K562 (cell line): ENCODE data around the gene RANBP3. TPM values are rescaled to one million over a fixed set of nuclear protein-coding genes. Genes with fewer than 3 reads are reported as not detected.

Source experiments
- ATAC-seq: fragments of 200-7000 bp; cut with Tn5 transposase; 3 replicates; pipeline ENCODE4 v1.9.1; 2020; ENCODE audit warnings: moderate library complexity
- BruUV-seq: library from RNA; stranded (reverse); fragments of 400-500 nt; replicated peaks from 2 replicates; lab custom pipeline; 2021; lab: Mats Ljungman, UMichigan
- CTCF ChIA-PET: fragments of 300-600 bp; formaldehyde crosslinking; extraction: SDS; loops from one replicate; lab custom pipeline; 2021; ENCODE audit warnings: low intra/inter-chr PET ratio; lab: Yijun Ruan, JAX
- POLR2A ChIA-PET: fragments of 300-600, 350-650 bp; sonication (Branson Sonifier 250); formaldehyde crosslinking; extraction: SDS; loops from one replicate; lab custom pipeline; 2021; ENCODE audit warnings: antibody characterized with exemption, inconsistent platforms; lab: Yijun Ruan, JAX
- DNase-seq, 4 experiments: peaks; one replicate each; pipeline versions ENCODE4 v3.0.0 to v3.0.0-alpha.2; 2011 to 2018; ENCODE audit warnings: low spot score in 3 of 4, mixed read lengths in 3 of 4; ENCODE audit errors: extremely low read depth in 1 of 4
- FAIRE-seq: peaks from 2 replicates; lab custom pipeline; 2011; peaks lifted over from hg19 to GRCh38; lab: Jason Lieb, UNC
- H2AFZ ChIP-seq: 2 replicates; pipeline ENCODE4 v1.6.0; 2011; ENCODE audit warnings: low read depth, low read length, control low read depth, inconsistent platforms
- H3K27ac ChIP-seq: fragments of 200-600 bp; 3 replicates; pipeline ENCODE4 v1.8.0; 2011; ENCODE audit warnings: low read depth, mild to moderate bottlenecking, control low read depth, inconsistent platforms, low read length, moderate library complexity, mixed read lengths; ENCODE audit errors: extremely low read depth
- H3K27me3 ChIP-seq, 2 experiments: fragments of 300-600 bp in 1 of 2; 2 replicates in 1 of 2; 3 replicates in 1 of 2; pipeline versions ENCODE4 v1.6.0 to v1.8.0; 2011; ENCODE audit warnings: inconsistent platforms in 2 of 2, low read length in 2 of 2, mild to moderate bottlenecking in 1 of 2, mixed read lengths in 1 of 2, moderate library complexity in 1 of 2; ENCODE audit not compliant: control insufficient read depth in 2 of 2, insufficient read depth in 2 of 2
- H3K36me3 ChIP-seq: fragments of 300-600 bp; 3 replicates; pipeline ENCODE4 v1.8.0; 2011; ENCODE audit warnings: mild to moderate bottlenecking, low read length, inconsistent platforms; ENCODE audit not compliant: control insufficient read depth, insufficient read depth
- H3K4me1 ChIP-seq, 2 experiments: fragments of 200-600 bp in 1 of 2; replicated peaks in 1 of 2; 2 replicates in 1 of 2; 3 replicates in 1 of 2; pipeline versions ENCODE4 v1.5.1 to v1.8.0; 2011; ENCODE audit warnings: inconsistent platforms in 2 of 2, low read length in 2 of 2, mild to moderate bottlenecking in 1 of 2, mixed read lengths in 1 of 2, moderate library complexity in 1 of 2; ENCODE audit not compliant: control insufficient read depth in 2 of 2, insufficient read depth in 2 of 2
- H3K4me2 ChIP-seq: 2 replicates; pipeline ENCODE4 v1.6.1; 2011; ENCODE audit warnings: low read length, control low read depth, inconsistent platforms, mixed read lengths; ENCODE audit not compliant: insufficient read depth
- H3K4me3 ChIP-seq: fragments of 200-600 bp; sonication (generic), shearing (Covaris generic); 2 replicates; pipeline ENCODE4 v1.5.1; 2016; ENCODE audit warnings: control low read depth, inconsistent platforms
- H3K79me2 ChIP-seq: fragments of 200-600 bp; 3 replicates; pipeline ENCODE4 v1.8.0; 2011; ENCODE audit warnings: low read length, inconsistent platforms; ENCODE audit not compliant: control insufficient read depth, insufficient read depth
- H3K9ac ChIP-seq, 2 experiments: 2 replicates each; pipeline versions ENCODE4 v1.6.0 to v1.6.1; 2011; ENCODE audit warnings: low read depth in 2 of 2, low read length in 2 of 2, control low read depth in 1 of 2, inconsistent platforms in 1 of 2, mild to moderate bottlenecking in 1 of 2, mixed read lengths in 1 of 2; ENCODE audit not compliant: insufficient read depth in 1 of 2
- H3K9me1 ChIP-seq: one replicate; pipeline ENCODE4 v1.6.0; 2011; ENCODE audit warnings: inconsistent platforms, mild to moderate bottlenecking, low read length, moderate library complexity; ENCODE audit not compliant: control insufficient read depth, insufficient read depth
- H3K9me3 ChIP-seq: replicated peaks from 2 replicates; pipeline ENCODE4 v1.5.1; 2011; ENCODE audit warnings: low read depth, low read length, inconsistent platforms; ENCODE audit not compliant: control insufficient read depth, insufficient read depth
- H4K20me1 ChIP-seq: replicated peaks from 2 replicates; pipeline ENCODE4 v1.6.1; 2011; ENCODE audit warnings: low read length, inconsistent platforms, mixed read lengths; ENCODE audit not compliant: control insufficient read depth, insufficient read depth
- ATF1 ChIP-seq, 2 experiments: fragments of 450-650 bp in 1 of 2; IDR thresholded peaks; 2 replicates each; pipeline ENCODE4 v1.6.1; 2016; ENCODE audit warnings: missing compliant biosample characterization in 1 of 2, missing genetic modification characterization in 1 of 2
- CTBP1 ChIP-seq: fragments of 450-650 bp; IDR thresholded peaks from 2 replicates; pipeline ENCODE4 v1.6.1; 2016; ENCODE audit warnings: borderline replicate concordance
- ERF ChIP-seq: fragments of 450-650 bp; formaldehyde crosslinking; IDR thresholded peaks from 2 replicates; pipeline ENCODE4 v1.4.0; 2020; ENCODE audit warnings: mild to moderate bottlenecking, mixed read lengths
- HMGN3 ChIP-seq: IDR thresholded peaks from 2 replicates; pipeline ENCODE4 v1.6.1; 2011; ENCODE audit warnings: borderline replicate concordance, low read depth, mild to moderate bottlenecking, mixed read lengths, low read length; ENCODE audit not compliant: insufficient read length; ENCODE audit errors: extremely low read depth
- KDM5B ChIP-seq: fragments of 200-600 bp; sonication (generic); IDR thresholded peaks from 2 replicates; pipeline ENCODE4 v1.6.1; 2012; ENCODE audit warnings: low read depth, mild to moderate bottlenecking, moderate library complexity, low read length, control low read depth, inconsistent platforms; ENCODE audit not compliant: insufficient replicate concordance
- MYNN ChIP-seq, 2 experiments: sonication (generic); formaldehyde crosslinking in 1 of 2; IDR thresholded peaks; 2 replicates each; pipeline versions ENCODE4 v1.5.0 to v1.6.1; 2016 to 2020; ENCODE audit warnings: antibody characterized with exemption in 1 of 2, missing genetic modification reagents in 1 of 2
- NCOR1 ChIP-seq: fragments of 450-650 bp; IDR thresholded peaks from 2 replicates; pipeline ENCODE4 v1.6.1; 2016; ENCODE audit warnings: mild to moderate bottlenecking, moderate library complexity
- PCBP1 ChIP-seq: fragments of 200-400 bp; formaldehyde crosslinking; IDR thresholded peaks from 2 replicates; pipeline ENCODE4 v1.6.1; 2018; ENCODE audit warnings: mild to moderate bottlenecking, low read depth, low read length; ENCODE audit not compliant: poor library complexity, severe bottlenecking
- POLR2A ChIP-seq: fragments of 450-650 bp; conservative IDR thresholded peaks from 2 replicates; pipeline ENCODE4 v1.6.1; 2016
- POLR2B ChIP-seq: fragments of 450-650 bp; IDR thresholded peaks from 2 replicates; pipeline ENCODE4 v1.6.1; 2018; ENCODE audit warnings: low read depth; ENCODE audit not compliant: partially characterized antibody
- PTBP1 ChIP-seq: fragments of 200-400 bp; formaldehyde crosslinking; IDR thresholded peaks from 2 replicates; pipeline ENCODE4 v1.6.1; 2017; ENCODE audit warnings: low read depth, low read length
- SIRT6 ChIP-seq: IDR thresholded peaks from one replicate; pipeline ENCODE4 v1.6.1; 2012; ENCODE audit warnings: low read depth, mild to moderate bottlenecking, control low read depth, inconsistent platforms, low read length, moderate library complexity
- SMC3 ChIP-seq: conservative IDR thresholded peaks from 2 replicates; pipeline ENCODE4 v1.6.1; 2011; ENCODE audit warnings: low read depth, low read length, improper control_type of control experiment; ENCODE audit not compliant: insufficient read depth
- SNIP1 ChIP-seq: fragments of 450-650 bp; IDR thresholded peaks from 2 replicates; pipeline ENCODE4 v1.7.1; 2017; ENCODE audit warnings: low read depth, mild to moderate bottlenecking
- SUPT5H ChIP-seq: fragments of 450-650 bp; IDR thresholded peaks from 2 replicates; pipeline ENCODE4 v1.6.1; 2016
- ZBTB7A ChIP-seq: IDR thresholded peaks from 2 replicates; pipeline ENCODE4 v1.6.1; 2011; ENCODE audit warnings: low read depth, mild to moderate bottlenecking, low read length, moderate library complexity, borderline replicate concordance; ENCODE audit not compliant: control insufficient read depth
- ZFP36 ChIP-seq: fragments of 150-350 bp; IDR thresholded peaks from 2 replicates; pipeline ENCODE4 v1.6.1; 2018; ENCODE audit warnings: low read length, low read depth; ENCODE audit not compliant: partially characterized antibody
- ZNF589 ChIP-seq: fragments of 200-800 bp; sonication (Bioruptor generic); IDR thresholded peaks from 2 replicates; pipeline ENCODE4 v1.6.1; 2016; ENCODE audit warnings: low read depth, missing genetic modification characterization, missing compliant biosample characterization
- WGBS: fragments of 100-300 bp; shearing (Covaris generic); methylation state at CpG from one replicate; pipeline ENCODE4 v1.1.6; 2016; ENCODE audit warnings: low coverage, mixed read lengths; ENCODE audit not compliant: insufficient coverage; ENCODE audit errors: missing lambda C conversion rate; 5-methylcytosine and 5-hydroxymethylcytosine counted together
- in situ Hi-C: fragments of 300-500 bp; cut with MboI; formaldehyde crosslinking; loops from 4 replicates; pipeline ENCODE4 v1.15.0; 2018; ENCODE audit warnings: inconsistent platforms, mixed read lengths
- intact Hi-C: fragments of 100-400 bp; cut with micrococcal nuclease; formaldehyde crosslinking; loops from 2 replicates; pipeline ENCODE4 v1.14.2; 2022
- polyA plus RNA-seq, 8 experiments: library from polyadenylated mRNA; depleted of rRNA in 4 of 8; stranded (reverse) in 5 of 8; unstranded in 3 of 8; fragments of >200 nt; fragmentation: Nextera tagmentation in 2 of 8; fragmentation: Illumina TruSeq in 1 of 8; extraction: Ambion mirVana in 2 of 8; extraction: Trizol in 1 of 8; gene quantifications; 2 replicates each; pipeline versions ENCODE4 v1.2.1 to v1.2.3, GENCODE V29; 2011 to 2014; ENCODE audit warnings: inconsistent platforms in 1 of 8, missing spikeins in 1 of 8
- total RNA-seq, 7 experiments: library from RNA; depleted of rRNA in 6 of 7; stranded (reverse); fragments of >200 nt in 6 of 7; fragmentation: Illumina TruSeq in 2 of 7; extraction: Trizol in 2 of 7; gene quantifications; 2 replicates each; pipeline versions ENCODE4 v1.2.1 to v1.2.3, GENCODE V29; 2011 to 2021; ENCODE audit warnings: low replicate concordance in 1 of 7
- TF ChIP-seq, protein P1 (sequence below): fragments of 250-450 bp; sonication (Bioruptor Pico); IDR thresholded peaks from 2 replicates; pipeline ENCODE4 v1.9.0; 2021; ENCODE audit warnings: mild to moderate bottlenecking, inconsistent platforms

Gene RANBP3
- total and polyA plus RNA-seq, 9 of the 15 experiments (the other 6 are each of a cell fraction or from before 2014, with no cell fraction given): 0.90 to 95.1 (median 63.2) TPM

DNA sequence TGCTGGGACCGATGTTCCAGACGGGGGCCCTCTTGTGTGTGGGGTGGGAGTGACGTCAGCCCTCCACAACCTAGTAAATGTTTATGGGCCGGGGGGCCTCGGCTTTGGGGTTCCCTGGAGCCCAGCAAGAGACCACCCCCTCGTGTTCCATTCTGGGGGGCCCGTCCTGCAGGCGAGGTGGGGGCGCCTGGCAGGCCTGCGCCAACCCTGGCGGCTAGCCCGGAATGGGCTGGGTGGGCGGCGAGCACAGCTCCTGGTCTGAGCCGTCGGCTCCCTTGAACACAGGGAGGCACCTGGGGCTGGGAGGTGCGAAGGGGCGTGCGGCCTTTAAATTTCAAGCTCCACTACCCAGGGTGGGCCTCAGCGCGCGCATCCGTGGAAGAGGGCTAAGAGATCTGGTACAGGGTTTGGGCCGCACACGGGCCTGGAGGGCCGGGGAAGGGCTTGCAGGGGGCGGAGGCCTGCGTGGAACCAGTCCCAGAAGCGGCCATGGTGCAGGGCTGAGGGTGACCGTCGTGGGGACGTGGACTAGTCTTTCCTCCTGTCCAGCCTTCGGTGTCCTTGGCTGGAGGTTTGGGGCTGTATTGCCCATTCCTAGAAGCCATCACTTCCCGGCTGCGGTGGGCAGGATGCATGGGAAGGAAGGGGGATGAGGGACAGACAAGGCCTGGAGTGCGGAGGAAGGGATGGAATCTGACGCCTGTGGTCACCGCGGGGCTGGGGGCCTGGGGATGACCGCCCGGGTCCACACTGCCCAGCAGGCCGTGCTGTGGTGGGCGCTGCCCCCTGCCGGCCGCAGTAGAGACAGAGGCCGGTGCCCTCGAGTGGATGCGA lies 85.8 kb downstream of the RANBP3 start (continued):
- TF ChIP-seq ZBTB7A (peak; percentile 36; the same call in 1 of the 2 replicates), CTBP1 (peak; percentile 61; the same call in 1 of the 2 replicates), PCBP1 (peak; percentile 5), HMGN3 (peak; percentile 42), NCOR1 (no peak), SMC3 (peak; percentile 56; the same call in 1 of the 2 replicates), ATF1 (CRISPR knock-in tag; IDR thresholded peaks at IDR 0.05) (no peak), ATF1 (tag; IDR thresholded peaks at IDR 0.05) (peak; percentile 23; the same call in 1 of the 2 replicates)

DNA sequence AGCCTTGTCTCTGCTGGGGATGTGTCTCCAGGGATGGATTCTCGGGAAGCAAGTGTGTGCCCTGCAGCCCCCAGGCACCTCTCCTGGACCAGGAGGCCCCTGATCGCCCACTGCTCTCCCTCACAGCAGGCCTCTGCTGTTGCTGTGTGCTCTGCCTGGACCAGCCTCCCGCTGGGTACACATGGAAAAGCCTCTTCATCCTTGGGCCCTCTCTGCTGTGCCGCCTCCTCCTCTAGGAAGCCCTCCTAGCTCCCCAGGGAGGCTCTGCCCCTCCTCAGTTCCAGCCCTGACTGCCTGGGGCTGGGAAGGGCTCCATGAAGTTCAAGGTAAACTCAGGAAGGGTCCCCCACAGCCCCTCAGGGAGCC lies 86.4 kb downstream of the RANBP3 start:
- Histone ChIP-seq H3K9me3 (no peaks in the 10 kb centered on the region), H3K79me2 (no peaks in the 10 kb centered on the region), H3K27me3 (no peaks in the 10 kb centered on the region), H3K36me3 (peaks cover 17% of the 10 kb centered on the region; the same call in 1 of the 3 replicates), H2AFZ (no peak overlapping the region), H4K20me1 (peaks cover 25% of the 10 kb centered on the region), H3K4me3 (no peak overlapping the region), H3K4me1 (peaks cover 16 to 57% of the 10 kb centered on the region in 2 experiments), H3K27ac (no peak overlapping the region), H3K9ac (no peak overlapping the region), H3K9me1 (peaks cover 5% of the 10 kb centered on the region), H3K4me2 (no peak overlapping the region)
- DNase-seq (no peak), FAIRE-seq (no peak), ATAC-seq (no peak)
- in situ Hi-C loops (loop anchor here (5.0 kb wide), 1 partner anchor 89 kb away; no protein-coding TSS in a partner anchor), intact Hi-C loops (no loop called here)
- ChIA-PET CTCF (interaction anchor here (0.8 to 3.9 kb wide), 2 partner anchors 86 to 118 kb away, joined by 11 to 48 read pairs; partner anchors contain the start of gene NRTN), POLR2A (interaction anchor here (0.8 to 4.2 kb wide), 3 partner anchors 8 to 12 kb away, joined by 3 to 28 read pairs (median 7); partner anchors contain the start of genes NDUFA11 and VMAC)
- 80% methylated on average over 4 of the region's 4 CpGs for WGBS
- BruUV-seq: no TSS peak
- TF ChIP-seq, protein P1, sequence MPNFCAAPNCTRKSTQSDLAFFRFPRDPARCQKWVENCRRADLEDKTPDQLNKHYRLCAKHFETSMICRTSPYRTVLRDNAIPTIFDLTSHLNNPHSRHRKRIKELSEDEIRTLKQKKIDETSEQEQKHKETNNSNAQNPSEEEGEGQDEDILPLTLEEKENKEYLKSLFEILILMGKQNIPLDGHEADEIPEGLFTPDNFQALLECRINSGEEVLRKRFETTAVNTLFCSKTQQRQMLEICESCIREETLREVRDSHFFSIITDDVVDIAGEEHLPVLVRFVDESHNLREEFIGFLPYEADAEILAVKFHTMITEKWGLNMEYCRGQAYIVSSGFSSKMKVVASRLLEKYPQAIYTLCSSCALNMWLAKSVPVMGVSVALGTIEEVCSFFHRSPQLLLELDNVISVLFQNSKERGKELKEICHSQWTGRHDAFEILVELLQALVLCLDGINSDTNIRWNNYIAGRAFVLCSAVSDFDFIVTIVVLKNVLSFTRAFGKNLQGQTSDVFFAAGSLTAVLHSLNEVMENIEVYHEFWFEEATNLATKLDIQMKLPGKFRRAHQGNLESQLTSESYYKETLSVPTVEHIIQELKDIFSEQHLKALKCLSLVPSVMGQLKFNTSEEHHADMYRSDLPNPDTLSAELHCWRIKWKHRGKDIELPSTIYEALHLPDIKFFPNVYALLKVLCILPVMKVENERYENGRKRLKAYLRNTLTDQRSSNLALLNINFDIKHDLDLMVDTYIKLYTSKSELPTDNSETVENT (CRISPR knock-in tag): peak; percentile 20; the same call in 1 of the 2 replicates
- peak; percentile 50; the same call in 1 of the 2 replicates for TF ChIP-seq SUPT5H
- 0 out of 2 replicates have a peak, but pooled peaks have one; percentile 34 for TF ChIP-seq PTBP1
- peak; percentile 45 for TF ChIP-seq KDM5B
- peak; percentile 74 for TF ChIP-seq SIRT6
- TF ChIP-seq POLR2B: peak; percentile 35
- peak; percentile 41 for TF ChIP-seq POLR2A
- 0 out of 2 replicates have a peak, but pooled peaks have one; percentile 46 for TF ChIP-seq MYNN (IDR thresholded peaks at IDR 0.05)
- TF ChIP-seq MYNN (CRISPR knock-in tag; IDR thresholded peaks at IDR 0.05): no peak
- TF ChIP-seq SNIP1: no peak
- TF ChIP-seq ZFP36: peak; percentile 87
- no peak for TF ChIP-seq ERF (CRISPR knock-in tag)
- no peak for TF ChIP-seq ZNF589 (CRISPR knock-in tag)
